Myocyte (in vitro differentiated cells): Measurements from ENCODE around the gene NT5DC2. TPM values are rescaled to one million over a fixed set of nuclear protein-coding genes. Genes with fewer than 3 reads are reported as not detected.

Source experiments
- DNase-seq: peaks from one replicate; pipeline ENCODE4 v3.0.0-alpha.2; 2012; ENCODE audit warnings: low read depth
- total RNA-seq: library from RNA; depleted of rRNA; stranded (reverse); fragments of >200 nt; gene quantifications from 2 replicates; pipeline ENCODE4 v1.2.3, GENCODE V29; 2014

The NT5DC2 gene
- total RNA-seq, 1 donor from 2014 or later = 50.3 TPM

DNA sequence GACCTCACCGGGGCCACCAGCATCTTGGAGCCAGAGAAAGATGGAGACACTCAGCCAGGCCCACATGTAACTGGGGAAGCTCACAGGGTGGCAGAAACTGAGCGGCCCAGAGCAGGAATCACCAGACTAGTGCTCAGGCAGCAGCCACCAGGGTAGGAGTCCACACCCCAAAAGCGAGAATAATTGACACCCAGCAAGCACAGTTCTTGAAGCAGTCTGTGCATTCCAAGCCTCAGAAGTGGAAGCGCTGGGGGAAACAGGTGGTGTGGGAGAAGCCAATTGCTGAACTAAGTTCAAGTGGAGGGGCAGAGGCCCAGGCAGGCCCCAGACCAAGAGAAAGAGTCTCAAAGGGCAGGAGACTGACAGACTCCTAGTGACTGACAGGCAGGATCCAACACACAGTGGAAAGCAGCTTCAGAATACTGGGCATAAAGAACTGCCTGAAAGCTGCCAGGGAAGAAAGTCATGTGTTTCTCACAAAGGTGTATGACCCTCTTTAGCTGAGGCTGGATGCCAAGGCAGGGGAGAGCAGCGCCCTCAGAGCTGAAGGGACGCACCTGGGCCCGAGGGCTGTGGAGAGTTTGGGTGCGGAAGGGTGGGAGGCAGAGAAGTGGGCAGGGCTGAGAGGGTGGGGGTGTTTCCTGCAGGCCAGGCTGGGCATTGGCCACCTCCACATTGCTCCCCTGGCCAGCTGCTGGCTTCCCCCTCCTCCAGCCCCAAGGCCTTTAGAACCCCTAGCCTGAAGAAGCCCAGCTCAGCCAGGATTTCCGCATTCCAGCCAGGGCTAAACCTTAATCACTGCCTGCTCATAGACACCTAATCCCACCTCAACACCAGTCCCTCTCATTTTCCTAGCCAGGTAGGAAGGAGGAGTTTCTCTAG lies 7.7 kb downstream of the NT5DC2 start:
- DNase-seq = peak; percentile 26

DNA sequence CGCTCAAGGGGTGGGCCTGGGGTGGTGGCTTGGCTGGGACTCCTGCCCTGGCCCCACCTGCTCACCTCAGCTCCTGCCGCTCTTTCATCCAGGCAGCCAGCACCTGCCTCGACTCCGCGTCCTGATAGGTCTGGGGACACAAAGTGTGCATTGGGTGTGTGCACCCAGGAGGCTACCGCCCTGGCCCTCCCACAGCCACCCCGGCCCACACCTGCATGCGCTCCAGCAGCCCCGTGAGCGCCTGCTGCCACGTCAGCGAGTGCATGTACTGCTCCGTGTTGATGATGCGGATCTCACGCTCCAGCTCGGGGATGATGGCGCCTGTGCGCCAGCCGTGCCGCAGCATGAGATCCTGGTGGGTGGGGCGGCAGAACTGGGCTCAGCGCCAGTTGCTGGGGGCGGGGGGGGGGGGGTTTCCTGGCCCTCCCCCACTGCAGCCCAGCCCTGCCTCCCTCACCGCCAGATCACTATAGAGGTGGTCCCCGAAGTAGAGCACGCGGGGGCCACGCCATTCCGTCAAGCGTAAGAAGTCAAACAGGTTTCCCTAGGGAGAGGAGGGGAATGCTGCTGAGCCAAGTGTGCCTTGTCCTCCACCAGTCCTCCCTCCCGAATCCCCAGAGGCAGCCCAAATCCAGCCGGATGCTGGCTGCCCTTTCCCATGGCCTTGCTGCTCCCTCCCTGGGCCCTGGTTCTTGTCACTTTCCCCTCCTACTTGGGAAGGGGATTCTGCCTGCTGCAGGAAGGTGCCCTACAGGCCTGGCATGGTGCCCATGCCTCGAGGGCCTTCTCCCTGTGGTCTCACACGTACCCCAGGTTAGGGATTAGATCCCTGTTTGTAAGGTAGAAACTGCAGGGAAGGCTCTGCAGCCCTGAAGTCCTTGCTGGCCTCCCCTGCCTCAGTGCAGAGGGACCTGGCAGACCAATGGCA lies 8.6 kb downstream of the NT5DC2 start:
- DNase-seq = no peak

DNA sequence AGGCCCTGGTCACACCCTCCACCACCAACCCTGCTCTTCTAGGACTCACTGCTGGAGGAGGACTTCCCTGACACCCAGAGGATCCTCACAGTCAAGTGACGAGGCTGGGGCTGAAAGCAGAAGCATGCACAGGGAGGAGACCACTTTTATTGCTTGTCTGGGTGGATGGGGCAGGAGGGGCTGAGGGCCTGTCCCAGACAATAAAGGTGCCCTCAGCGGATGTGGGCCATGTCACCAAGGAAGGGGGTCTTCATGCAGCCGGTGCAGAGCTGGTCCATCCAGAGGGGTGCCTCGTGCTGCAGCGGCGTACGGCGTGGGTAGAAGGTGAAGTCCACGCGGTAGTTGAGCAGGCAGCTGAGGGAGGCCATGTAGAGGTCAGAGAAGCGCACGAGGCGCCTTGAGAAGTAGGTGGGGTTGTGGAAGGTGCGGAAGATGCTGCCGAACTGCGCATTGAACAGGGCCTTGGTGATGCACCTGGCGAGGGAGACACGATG lies 9.4 kb downstream of the NT5DC2 start:
- DNase-seq = no peak

DNA sequence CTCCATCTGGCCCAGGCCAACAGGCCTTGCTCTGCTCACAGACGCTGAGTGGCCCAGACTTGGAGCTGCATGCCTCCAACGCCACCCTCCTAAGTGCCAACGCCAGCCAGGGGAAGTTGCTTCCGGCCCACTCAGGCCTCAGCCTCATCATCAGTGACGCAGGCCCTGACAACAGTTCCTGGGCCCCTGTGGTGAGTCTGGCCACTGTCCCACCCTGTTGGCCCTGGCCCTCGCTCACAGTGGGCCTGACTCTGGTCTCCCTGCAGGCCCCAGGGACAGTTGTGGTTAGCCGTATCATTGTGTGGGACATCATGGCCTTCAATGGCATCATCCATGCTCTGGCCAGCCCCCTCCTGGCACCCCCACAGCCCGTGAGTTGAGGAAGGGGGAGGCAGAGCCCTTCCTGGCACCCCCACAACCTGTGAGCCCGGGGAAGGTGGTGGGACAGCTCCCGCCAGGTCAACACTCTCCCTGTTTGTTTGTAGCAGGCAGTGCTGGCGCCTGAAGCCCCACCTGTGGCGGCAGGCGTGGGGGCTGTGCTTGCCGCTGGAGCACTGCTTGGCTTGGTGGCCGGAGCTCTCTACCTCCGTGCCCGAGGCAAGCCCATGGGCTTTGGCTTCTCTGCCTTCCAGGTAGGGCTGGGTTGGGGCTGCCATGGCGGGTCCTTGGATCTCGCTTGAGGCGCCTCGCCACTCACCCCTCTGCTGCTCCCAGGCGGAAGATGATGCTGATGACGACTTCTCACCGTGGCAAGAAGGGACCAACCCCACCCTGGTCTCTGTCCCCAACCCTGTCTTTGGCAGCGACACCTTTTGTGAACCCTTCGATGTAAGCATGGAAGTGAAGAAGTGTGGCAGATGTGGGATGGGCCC lies 10.0 kb downstream of the NT5DC2 start:
- DNase-seq = no peak

DNA sequence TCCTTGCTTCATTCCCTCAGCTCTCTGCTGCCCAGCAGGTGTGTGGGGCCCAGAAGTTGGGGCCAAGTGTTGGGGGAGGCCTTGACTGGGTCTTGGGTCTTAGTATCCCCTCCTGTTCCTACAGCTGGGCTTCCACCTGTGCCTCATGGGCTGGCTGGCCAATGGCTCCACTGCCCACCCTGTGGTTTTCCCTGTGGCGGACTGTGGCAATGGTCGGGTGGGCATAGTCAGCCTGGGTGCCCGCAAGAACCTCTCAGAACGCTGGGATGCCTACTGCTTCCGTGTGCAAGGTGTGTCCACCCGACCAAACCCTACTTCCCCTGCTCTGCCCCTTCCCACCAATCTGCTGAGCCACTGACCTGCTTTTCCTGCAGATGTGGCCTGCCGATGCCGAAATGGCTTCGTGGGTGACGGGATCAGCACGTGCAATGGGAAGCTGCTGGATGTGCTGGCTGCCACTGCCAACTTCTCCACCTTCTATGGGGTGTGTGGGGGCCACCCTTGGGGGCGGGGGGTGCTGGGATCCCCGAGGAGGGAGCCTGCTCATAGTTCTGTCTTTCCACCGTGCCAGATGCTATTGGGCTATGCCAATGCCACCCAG lies 10.9 kb downstream of the NT5DC2 start:
- no peak for DNase-seq

DNA sequence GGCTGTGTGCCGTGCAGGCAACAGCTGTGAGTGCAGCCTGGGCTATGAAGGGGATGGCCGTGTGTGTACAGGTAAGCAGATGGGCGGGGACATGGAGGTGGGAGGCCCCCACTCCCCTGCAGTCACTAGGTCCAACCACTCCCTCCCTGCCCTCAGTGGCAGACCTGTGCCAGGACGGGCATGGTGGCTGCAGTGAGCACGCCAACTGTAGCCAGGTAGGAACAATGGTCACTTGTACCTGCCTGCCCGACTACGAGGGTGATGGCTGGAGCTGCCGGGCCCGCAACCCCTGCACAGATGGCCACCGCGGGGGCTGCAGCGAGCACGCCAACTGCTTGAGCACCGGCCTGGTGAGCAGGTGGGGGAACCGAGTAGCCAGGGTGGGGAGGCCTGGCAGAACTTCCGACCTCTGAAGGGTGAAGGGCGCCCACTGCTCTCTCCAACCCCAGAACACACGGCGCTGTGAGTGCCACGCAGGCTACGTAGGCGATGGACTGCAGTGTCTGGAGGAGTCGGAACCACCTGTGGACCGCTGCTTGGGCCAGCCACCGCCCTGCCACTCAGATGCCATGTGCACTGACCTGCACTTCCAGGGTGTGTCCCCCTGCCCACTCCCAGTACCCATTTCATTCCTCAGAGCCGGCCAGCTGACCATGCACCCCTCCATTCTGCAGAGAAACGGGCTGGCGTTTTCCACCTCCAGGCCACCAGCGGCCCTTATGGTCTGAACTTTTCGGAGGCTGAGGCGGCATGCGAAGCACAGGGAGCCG lies 11.6 kb downstream of the NT5DC2 start:
- DNase-seq = no peak

DNA sequence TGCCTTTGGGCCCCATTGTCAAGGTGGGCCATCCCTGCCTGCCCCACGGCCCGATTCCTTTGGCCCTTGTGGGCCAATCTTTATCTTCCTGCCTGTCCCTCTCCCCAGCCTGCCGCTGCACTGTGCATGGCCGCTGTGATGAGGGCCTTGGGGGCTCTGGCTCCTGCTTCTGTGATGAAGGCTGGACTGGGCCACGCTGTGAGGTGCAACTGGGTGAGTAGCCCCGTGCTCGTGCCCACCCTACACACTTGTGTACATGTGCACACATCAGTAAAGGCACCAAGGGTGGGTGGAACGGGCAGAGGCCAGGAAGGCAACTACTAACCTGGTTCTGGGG lies 12.2 kb downstream of the NT5DC2 start:
- DNase-seq = no peak

DNA sequence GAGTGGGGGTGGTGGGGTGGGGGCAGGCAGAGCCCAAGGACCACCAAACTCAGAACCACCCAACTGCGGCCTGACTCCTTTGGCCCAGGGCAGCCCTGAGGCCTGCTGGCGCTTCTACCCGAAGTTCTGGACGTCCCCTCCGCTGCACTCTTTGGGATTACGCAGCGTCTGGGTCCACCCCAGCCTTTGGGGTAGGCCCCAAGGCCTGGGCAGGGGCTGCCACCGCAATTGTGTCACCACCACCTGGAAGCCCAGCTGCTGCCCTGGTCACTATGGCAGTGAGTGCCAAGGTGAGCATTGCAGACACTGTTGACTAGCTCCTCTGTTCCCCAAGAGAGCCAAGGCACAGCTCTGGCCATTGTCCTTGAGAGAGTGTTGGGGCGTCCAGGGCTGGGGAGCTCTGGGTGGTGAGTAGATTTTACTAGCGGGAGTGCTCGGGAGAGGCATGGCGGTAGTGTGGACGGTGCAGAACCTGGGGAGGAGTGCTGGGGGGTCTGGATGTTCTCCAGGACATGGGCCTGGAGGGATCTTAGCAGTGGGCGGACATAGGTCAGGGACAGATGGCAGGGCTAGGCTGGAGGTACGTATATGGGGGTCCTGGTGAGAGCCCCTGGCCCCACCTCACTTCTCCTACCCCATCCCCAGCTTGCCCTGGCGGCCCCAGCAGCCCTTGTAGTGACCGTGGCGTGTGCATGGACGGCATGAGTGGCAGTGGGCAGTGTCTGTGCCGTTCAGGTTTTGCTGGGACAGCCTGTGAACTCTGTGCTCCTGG lies 12.8 kb downstream of the NT5DC2 start:
- no peak for DNase-seq

DNA sequence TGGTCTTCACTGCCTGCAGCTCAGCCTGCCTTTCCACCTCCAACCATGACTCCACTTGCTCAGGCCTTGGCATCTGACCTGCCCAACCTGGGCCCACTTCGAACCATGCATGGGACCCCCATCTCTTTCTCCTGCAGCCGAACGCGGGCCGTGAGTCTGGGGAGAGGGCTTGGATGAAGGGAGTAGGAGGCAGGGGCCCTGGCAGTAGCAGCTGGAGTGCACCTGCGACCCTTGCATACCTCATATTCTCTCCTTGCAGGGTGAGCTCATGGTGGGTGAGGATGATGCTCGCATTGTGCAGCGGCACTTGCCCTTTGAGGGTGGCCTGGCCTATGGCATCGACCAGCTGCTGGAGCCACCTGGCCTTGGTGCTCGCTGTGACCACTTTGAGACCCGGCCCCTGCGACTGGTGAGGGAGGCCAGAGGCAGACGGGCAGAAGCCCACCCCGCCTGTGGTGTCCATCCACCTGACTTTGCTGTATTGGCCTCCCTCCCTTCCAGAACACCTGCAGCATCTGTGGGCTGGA lies 13.5 kb downstream of the NT5DC2 start:
- DNase-seq = no peak

DNA sequence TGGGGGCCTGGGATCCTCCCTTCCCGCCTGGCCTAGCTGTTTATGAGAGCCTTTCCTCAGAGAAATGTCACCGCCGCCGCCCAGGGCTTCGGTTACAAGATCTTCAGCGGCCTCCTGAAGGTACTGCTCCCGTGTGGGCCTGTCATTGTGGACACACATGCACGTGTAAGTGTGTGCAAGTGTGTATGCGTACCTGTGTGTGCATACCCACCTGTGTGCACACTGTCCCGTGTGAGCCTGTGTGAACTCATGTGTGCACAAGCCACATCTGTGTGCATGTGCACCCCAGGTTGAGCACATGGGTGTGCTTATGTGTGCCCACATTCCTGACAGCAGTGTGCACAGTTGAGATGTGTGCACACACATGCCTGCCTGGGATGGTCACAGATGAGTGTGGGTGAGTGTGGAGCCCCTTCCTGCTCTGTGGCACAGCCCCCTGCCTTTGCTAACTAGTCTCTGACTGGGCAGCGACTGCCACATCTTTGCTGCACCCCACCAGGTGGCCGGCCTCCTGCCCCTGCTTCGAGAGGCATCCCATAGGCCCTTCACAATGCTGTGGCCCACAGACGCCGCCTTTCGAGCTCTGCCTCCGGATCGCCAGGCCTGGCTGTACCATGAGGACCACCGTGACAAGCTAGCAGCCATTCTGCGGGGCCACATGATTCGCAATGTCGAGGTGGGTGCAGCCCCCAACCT lies 14.1 kb downstream of the NT5DC2 start:
- DNase-seq = no peak

DNA sequence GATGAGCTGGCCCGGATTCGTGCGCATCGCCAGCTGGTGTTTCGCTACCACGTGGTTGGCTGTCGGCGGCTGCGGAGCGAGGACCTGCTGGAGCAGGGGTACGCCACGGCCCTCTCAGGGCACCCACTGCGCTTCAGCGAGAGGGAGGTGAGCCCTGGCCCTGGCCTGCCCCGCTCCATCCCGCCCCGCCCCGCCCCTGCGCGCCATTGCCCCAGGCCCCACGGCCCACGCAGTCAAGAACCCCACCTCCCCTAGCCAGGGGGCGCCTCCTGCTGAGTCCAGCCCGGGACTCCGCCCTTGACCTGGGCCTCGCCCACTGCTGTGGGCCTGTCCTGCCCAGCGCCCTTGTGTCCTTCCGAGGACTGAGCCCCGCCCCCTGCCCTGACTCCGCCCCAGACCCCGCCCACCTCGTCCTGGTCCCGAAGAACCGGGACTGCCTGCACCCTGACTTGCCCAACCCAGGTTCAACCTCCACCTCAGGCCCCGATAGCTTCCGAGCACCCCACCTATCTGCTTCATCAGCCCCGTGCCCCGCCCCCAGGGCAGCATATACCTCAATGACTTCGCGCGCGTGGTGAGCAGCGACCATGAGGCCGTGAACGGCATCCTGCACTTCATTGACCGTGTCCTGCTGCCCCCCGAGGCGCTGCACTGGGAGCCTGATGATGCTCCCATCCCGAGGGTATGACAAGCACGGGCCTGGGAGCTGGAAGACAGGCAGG lies 14.8 kb downstream of the NT5DC2 start:
- no peak for DNase-seq

DNA sequence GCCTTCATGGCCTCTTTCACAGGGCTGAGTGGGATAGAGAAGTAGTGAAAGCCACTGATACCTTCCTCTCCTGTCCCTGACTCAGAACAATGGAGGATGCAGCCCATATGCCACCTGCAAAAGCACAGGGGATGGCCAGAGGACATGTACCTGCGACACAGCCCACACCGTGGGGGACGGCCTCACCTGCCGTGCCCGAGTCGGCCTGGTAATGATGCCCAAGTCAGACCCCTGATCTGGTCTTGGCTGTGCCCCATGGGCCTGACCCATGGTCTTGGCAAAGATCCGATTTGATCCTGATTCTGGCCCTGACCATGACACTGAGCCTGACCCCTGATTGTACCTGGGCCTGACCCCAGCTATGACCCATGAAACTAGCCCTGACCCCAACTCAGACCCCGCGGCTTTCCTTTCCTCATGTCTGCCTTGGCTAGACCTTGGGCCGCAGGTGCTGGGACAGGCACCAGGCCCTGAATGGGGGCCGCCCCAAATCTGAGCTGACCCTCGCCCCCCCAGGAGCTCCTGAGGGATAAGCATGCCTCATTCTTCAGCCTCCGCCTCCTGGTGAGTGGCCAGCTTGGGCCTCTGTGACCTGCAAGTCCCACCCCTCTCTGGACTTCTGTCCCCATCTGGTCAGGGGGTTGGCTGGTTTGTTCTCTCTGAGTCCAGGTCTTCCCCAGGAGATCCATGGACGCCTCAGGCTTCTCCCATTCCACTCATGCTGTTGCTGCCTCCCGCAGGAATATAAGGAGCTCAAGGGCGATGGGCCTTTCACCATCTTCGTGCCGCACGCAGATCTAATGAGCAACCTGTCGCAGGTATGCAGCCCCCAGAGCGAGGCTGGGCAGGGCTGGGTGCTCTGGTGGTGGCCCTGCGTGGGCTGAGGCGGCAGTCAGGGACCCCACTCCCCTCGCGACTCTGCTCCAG lies 15.6 kb downstream of the NT5DC2 start:
- no peak for DNase-seq

DNA sequence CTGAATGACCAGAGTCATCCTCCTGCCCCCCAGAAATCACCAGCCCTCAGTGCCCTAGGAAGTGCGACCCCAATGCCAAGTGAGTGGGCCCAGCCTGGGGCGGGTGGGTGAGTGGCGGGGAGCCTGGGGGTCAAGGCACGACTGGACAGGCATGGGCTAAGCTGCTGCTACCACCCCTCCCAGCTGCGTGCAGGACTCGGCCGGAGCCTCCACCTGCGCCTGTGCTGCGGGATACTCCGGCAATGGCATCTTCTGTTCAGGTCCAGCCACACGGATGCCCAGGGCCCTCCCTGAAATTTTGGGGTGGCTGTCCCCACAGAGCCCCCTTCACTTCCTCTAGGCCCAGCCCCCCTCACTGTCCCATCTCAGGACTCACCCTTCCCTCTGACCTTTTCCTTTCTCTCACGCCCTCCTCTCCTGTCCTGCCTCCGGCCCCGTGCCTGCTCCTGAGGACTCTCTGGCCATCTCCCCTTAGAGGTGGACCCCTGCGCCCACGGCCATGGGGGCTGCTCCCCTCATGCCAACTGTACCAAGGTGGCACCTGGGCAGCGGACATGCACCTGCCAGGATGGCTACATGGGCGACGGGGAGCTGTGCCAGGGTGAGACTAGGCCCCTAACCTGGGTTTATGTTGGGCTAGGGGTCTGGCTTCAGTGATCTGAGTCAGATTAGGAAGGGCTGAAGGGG lies 17.0 kb downstream of the NT5DC2 start:
- no peak for DNase-seq

DNA sequence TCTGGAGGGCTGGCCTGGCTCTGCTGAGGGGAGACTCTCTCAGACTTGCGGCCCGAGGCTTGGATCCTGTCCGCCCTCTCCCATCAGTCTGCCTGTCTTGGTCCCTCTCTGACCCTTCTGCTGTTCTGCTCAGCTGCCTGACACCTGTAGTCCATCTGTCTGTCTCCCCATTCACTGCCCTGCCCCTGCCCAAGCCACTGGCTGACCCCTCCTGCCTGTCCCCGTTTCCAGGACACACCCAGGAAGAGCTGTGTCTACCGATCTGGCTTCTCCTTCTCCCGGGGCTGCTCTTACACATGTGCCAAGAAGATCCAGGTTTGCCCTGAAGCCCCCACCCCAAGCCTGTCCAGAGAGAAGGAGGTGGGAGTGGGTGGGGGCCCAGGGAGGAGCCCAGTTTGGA lies 18.5 kb downstream of the NT5DC2 start:
- DNase-seq = no peak

DNA sequence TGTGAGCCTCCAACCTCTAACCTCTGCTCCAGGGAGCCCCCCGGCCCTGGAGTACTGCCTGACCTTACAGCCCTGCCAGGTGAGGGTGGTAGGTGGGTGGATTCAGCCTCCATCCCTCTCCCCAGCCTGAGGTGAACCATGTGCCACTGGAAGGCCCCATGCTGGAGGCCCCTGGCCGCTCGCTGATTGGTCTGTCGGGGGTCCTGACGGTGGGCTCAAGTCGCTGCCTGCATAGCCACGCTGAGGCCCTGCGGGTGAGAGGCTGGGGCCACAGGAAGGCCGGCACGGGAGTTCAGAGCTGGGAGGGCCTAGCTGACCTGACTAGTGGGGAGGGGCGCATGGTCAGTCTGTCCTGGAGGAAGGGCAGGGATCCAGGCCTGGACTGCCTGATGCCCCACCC lies 19.1 kb downstream of the NT5DC2 start:
- DNase-seq = no peak

DNA sequence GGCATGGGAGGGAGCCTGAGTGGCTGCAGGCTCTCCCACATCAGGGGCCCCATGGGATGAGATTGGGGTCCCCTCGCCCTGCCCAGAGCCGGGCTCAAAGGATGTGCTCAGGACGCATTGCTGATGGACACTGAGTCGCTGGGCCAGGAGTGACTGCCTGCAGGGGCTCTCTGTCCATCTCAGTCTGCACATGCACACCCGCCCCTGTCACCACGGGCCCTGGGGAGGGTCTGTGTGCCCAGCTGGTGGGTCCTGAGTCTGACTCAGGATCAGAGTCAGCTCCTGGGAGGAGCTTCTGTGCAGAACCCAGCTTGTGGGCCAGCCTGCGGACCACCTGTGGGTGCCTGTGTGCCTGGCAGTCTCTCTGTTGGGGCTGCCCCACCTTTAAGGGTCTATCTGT lies 20.4 kb downstream of the NT5DC2 start:
- no peak for DNase-seq
